ENCODE measurements around the gene SREBF2. TPM values are rescaled to one million over a fixed set of nuclear protein-coding genes. Genes with fewer than 3 reads are reported as not detected.

The SREBF2 gene
- total and polyA plus RNA-seq, 2 donors (not counting 3 experiments of a cell fraction or from before 2014, with no cell fraction given), result 101 to 136 TPM

GRCh38 chr22:41917903-41918791, 85.2 kb downstream of the SREBF2 start:
- intact Hi-C loops (cut with micrococcal nuclease) (no loop called here), dilution Hi-C loops (cut with MboI; ENCODE audit: extremely low pct_ligation_motif_present, low sequenced_read_pairs) (no loop called here)
- no peaks in the 10 kb centered on the region for H4K20me1 ChIP-seq (replicated peaks; ENCODE audit: control insufficient read depth, extremely low read depth, insufficient read depth, low read length)
- no peaks in the 10 kb centered on the region for H3K9me1 ChIP-seq (replicated peaks; ENCODE audit: control insufficient read depth, extremely low read depth, insufficient read depth, low read length)
- H3K9me3 ChIP-seq (replicated peaks; ENCODE audit: control insufficient read depth, insufficient read depth, low read length), result no peaks in the 10 kb centered on the region
- BruUV-seq (replicated peaks), result no TSS peak
- DNase-seq (ENCODE audit: low read depth, low spot score) (peak; percentile 64), FAIRE-seq (peak; percentile 92)
- no peaks in the 10 kb centered on the region for H3K79me2 ChIP-seq (ENCODE audit: control insufficient read depth, insufficient read depth, low read length)
- no peak overlapping the region for H3K27ac ChIP-seq (ENCODE audit: insufficient read depth, low read depth, low read length)
- no peaks in the 10 kb centered on the region for H3K36me3 ChIP-seq (ENCODE audit: control insufficient read depth in 2 of 2, extremely low read depth in 1 of 2, insufficient read depth in 2 of 2, low read length in 2 of 2)
- peaks cover 29 to 36% of the 10 kb centered on the region in 2 experiments for H3K27me3 ChIP-seq (ENCODE audit: control insufficient read depth in 2 of 2, insufficient read depth in 2 of 2, low read length in 2 of 2)
- no peak overlapping the region for H3K4me2 ChIP-seq (ENCODE audit: insufficient read depth, low read length)
- H2AFZ ChIP-seq (ENCODE audit: low read depth, low read length), result no peak overlapping the region
- ChIA-PET CTCF (interaction anchor here (2.4 kb wide), 1 partner anchor 8 kb away, joined by 14 read pairs; the partner anchor contains the start of gene TNFRSF13C), POLR2A (no interaction called here)
- TF ChIP-seq FOS (IDR thresholded peaks at IDR 0.05; ENCODE audit: borderline replicate concordance, insufficient read depth, low read length), result no peak
- no peak for TF ChIP-seq POLR2AphosphoS5 (IDR thresholded peaks at IDR 0.05; ENCODE audit: insufficient read depth, low read depth, low read length)
- no peak for TF ChIP-seq JUN (IDR thresholded peaks at IDR 0.05; ENCODE audit: borderline replicate concordance, insufficient read depth, insufficient read length, low read depth)
- TF ChIP-seq CTCF (IDR thresholded peaks at IDR 0.05; ENCODE audit: extremely low read depth in 1 of 2, insufficient read depth in 1 of 2, low read depth in 1 of 2, low read length in 2 of 2), result no peak
- no peak for TF ChIP-seq POLR2A (IDR thresholded peaks at IDR 0.05; ENCODE audit: low read depth, low read length)
- no peak for TF ChIP-seq EZH2 (IDR thresholded peaks at IDR 0.05; ENCODE audit: borderline replicate concordance, low read depth, low read length, severe bottlenecking)
- TF ChIP-seq GATA2 (IDR thresholded peaks at IDR 0.05; ENCODE audit: insufficient read depth, insufficient read length, low read depth, low read length), result no peak
- no peak for TF ChIP-seq MAX (IDR thresholded peaks at IDR 0.05; ENCODE audit: insufficient read depth, insufficient read length)
- no peak for TF ChIP-seq MYC (IDR thresholded peaks at IDR 0.05; ENCODE audit: low read depth, low read length)
- H3K4me3 ChIP-seq (replicated peaks in 1 of 3; ENCODE audit: insufficient read depth in 1 of 3, low read depth in 1 of 3, low read length in 3 of 3), result no peak overlapping the region
- peaks cover 11% of the 10 kb centered on the region for H3K4me1 ChIP-seq (ENCODE audit: control insufficient read depth, extremely low read depth, insufficient read depth, low read length)
- H3K9ac ChIP-seq (replicated peaks; ENCODE audit: extremely low read depth, insufficient read depth, low read length), result no peak overlapping the region

All from endothelial cell of umbilical vein (primary cell).